AG08395 (cell line): ENCODE data around the gene SLC35F6.
"Not testable (repeated sequence)": the region's sequence is repeated elsewhere in the genome, so short reads cannot be mapped to it uniquely, and the experiment has no call there.

Experiments used
- DNase-seq: peaks from one replicate; pipeline ENCODE4 v3.0.0; 2012; ENCODE audit warnings: mixed read lengths, low spot score

SLC35F6 gene

DNA sequence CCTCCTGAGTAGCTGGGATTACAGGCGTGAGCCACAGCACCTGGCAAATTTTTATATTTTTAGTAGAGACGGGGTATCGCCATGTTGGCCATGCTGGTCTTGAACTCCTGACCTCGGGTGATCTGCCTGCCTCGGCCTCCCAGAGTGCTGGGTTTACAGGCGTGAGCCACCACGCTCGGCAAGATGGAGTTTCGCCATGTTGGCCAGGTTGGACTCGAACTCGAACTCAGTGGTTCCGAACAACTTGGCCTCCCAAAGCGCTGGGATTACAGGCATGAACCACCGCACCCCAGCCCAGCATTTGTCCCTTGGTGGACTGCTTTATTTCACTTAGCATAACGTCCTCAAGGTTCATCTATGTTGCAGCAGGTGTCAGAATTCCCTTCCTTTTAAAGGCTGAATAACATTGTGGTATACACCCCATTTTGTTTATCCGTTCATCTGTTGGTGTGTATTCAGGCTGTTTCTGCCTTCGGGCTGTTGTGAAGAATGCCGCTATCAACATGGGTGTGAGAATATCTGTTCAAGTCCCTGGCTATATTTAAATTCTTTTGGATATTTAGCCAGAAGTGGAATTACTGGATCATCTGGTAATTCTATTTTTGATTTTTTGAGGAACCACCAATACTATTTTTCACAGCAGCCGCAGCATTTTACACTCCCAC lies 20.6 kb downstream of the SLC35F6 start:
- no peak for DNase-seq

DNA sequence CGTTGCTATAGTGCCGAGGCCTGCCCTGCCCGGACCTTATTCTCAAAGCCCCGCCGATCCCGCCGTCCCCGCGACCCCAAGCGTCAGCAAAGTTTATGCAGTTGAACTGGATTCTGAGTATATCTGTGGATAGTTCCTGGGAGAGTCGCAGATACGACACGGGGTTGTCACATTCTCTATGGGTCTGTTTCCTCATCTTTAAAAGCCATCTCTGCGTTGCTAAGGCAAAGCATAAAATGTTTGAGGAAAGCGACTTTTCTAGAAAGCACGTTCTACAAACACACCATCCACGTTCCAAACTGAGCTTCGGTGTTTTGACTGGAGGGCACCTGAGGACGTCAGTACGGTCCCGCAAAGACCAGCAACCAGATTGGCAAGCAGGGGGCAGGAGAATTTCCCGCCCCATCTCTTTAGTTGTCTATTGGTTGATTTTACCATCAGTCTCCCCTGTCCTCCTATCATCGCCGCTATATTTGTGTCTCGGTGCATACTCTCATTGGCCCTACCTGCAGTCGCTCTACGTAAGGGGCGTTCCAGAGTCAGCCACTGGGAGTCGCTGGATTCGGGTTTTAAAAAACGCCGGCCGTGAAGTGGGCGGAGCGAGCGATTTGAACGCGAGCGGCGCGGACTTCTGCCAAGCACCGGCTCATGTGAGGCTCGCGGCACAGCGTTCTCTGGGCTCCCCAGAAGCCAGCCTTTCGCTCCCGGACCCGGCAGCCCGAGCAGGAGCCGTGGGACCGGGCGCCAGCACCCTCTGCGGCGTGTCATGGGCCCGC lies 21.5 kb downstream of the SLC35F6 start, which contains the start of gene CENPA:
Gene CENPA (plus strand): TSS at position 626 of the 776 bp plus-strand sequence. CDS start 141 bp downstream, at position 767.
- peak; percentile 100 for DNase-seq

DNA sequence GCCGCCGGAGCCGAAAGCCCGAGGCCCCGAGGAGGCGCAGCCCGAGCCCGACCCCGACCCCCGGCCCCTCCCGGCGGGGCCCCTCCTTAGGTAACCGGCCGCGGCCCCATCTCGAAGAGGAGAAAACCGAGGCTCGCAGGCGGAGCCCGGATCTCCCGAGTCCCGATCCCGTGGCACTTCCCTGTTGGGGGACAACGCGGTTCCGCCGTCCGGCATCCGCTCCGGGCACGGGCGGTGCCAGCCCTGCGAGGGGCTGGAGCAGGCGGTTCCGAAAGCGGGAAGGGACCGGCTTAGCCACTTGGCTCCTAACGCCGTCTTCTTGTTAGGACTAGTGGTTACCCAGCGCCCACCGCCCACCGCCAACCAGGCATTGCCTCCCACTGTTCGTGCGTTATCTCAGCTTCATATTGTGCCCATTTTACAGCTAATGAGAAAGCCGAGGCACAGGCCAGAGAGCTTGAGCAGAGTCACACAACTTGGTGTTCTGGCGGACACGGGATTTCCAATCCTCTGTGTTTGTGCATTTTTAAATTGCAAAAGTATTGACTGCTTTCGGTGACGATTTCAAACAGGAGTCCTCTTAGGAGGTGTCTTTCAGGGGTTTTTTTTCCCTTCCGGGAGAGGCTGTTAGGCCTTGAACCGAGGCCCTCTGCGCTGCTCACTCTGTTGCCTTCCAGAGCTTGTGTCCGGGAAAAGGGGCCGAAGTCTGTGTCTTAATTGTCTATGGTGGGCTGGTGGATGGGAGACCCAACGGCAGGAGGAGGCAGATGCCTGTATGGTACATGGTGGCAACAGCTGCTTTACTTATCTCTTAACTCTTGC lies 22.3 kb downstream of the SLC35F6 start:
- DNase-seq: peak; percentile 15

DNA sequence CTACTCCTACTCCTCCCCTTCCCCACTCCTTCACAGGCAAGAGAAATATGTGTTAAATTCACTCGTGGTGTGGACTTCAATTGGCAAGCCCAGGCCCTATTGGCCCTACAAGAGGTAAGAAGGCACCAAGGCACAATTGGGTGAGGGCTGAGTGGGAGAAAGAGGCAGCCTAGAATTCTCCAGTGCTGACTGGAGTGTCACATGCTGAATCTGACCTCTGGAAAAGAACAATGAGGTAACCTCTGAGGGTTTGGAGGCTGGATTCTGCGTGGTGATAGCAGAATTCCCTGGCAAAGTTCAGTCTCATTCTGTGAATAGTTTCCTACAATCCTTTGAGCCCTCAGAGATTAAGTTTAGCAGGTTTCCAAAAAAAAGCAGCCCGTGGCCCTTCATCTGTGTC lies 28.6 kb downstream of the SLC35F6 start:
- DNase-seq: no peak

DNA sequence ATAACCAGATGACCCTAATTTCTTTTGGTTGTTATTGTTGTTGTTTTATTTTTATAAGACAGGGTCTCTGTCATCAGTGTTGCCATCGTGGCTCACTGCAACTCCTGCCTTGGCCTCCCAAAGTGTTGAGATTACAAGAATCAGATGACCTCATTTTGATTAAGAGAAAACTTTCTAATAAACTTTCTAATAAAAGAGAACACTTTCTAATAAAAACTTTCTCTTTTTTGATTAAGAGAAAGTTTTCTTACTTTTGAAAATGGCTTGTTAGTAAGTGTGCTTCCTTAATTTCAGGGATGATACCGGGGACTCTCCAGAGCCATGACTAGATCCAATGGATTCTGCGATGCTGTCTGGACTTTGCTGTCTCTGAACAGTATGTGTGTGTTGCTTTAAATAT lies 29.4 kb downstream of the SLC35F6 start:
- DNase-seq: no peak

DNA sequence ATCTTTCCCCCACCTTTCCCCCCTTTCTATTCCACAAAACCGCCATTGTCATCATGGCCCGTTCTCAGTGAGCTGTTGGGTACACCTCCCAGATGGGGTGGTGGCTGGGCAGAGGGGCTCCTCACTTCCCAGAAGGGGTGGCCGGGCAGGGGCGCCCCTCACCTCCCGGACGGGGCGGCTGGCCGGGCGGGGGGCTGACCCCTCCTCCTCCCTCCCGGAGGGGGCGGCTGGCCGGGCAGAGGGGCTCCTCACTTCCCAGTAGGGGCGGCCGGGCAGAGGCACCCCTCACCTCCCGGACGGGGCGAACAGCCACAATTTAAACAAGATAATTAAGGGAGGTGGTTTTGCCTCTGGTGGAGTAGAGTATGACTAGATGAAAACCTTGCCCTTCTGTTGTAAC lies 31.1 kb downstream of the SLC35F6 start:
- DNase-seq: not testable (repeated sequence)

DNA sequence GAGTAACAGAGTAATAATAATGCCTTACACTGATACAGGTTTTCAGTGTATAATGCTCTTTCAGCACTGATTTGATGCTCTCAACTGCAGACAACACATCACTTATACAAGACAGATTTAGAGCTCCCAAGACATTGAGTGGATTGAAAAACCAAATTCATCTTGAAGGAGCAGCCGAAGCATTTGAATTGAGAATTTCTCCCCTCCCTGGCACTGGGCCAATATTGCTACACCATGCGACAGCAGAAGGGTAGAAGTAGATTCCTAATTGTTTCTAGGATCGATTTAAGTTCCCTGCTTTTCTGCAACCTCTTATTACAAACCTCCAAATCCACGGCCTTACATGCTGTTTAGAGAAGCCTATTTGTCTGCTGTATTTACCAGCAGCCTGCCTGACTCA lies 37.2 kb downstream of the SLC35F6 start:
- no peak for DNase-seq

DNA sequence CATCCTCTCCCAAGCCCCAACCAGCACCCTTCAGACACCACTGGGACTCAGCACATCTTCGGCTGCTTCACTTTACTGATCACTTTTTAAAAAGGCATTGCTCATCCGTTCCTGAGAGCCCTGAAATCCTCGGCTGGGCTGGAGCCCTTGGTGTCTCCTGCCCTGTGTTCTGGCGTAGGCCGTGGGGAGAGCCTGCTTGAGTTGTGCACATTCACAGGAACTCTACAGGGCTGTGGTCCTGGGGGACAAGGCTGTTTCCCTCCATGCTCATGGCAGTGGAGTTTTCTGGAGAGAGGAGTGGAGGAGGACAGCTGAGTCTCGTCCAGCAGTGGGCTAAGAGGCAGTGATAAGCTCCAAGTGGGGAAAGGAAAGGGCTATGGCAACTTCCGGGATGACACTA lies 37.7 kb downstream of the SLC35F6 start:
- DNase-seq: no peak

DNA sequence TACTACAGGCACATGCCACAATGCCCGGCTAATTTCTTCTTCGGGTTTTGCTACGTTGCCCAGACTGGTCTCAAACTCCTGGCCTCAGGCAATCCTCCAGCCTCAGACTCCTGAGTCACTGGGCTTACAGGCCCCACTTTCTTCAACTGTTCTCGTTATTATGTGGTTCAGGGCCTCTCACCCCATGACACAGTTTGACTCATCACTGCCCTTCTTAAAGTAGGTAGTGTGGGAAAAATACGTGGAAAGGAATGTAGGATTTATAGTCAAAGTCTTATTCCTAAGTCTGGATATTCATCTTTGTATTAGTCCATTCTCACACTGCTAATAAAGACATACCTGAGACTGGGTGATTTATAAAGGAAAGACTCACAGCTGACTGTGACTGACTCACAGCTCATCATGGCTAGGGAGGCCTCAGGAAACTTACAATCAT lies 41.2 kb downstream of the SLC35F6 start:
- peak; percentile 67 for DNase-seq

DNA sequence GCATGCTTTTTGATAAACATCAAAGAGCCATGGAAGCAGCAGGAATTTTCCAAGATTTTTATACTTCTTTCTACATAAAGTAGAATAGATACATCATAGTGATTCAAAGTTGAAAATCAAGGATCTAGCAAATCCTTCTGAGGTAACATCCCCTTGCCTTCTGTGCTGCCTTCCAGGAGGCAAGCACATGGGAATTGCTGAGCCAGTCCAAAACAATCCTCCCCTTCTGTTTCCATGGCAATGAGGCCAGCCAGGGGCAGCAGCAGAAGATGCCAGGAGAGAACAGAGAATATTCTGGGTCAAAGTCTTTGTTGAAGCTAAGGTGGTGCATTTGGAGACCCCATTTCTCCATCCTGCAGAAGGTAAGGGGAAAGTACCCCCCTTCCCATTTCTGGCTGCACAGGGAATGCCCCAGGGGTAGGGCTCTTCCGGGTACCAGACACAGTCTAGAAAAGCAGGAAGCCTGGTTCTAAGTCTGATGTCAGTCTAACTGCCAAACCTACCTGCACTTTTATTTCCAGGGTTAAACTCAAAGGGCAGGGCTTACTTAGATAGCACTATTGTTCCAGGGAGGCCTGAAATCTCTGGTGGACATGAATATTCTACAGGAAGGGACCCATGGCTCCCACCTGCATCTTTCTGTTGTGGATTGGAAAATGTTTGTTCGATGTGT lies 43.8 kb downstream of the SLC35F6 start:
- peak; percentile 41 for DNase-seq

DNA sequence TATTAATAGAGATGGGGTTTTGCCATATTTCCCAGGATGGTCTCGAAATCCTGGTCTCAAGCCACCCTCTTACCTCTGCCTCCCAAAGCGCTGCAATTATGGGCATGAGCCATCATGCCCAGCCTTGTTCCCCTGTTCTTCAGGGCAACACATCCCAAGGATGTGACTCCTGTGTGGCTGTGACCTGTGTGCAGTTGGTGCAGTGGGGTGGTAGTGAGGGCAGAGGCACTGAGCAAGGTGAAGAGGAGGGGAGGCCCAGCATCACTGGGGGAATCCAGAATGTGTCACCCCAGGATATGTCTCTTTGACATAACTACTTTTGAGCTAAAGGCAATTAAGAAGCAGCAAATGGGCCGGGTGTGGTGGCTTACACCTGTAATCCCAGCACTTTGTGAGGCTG lies 45.1 kb downstream of the SLC35F6 start:
- no peak for DNase-seq

DNA sequence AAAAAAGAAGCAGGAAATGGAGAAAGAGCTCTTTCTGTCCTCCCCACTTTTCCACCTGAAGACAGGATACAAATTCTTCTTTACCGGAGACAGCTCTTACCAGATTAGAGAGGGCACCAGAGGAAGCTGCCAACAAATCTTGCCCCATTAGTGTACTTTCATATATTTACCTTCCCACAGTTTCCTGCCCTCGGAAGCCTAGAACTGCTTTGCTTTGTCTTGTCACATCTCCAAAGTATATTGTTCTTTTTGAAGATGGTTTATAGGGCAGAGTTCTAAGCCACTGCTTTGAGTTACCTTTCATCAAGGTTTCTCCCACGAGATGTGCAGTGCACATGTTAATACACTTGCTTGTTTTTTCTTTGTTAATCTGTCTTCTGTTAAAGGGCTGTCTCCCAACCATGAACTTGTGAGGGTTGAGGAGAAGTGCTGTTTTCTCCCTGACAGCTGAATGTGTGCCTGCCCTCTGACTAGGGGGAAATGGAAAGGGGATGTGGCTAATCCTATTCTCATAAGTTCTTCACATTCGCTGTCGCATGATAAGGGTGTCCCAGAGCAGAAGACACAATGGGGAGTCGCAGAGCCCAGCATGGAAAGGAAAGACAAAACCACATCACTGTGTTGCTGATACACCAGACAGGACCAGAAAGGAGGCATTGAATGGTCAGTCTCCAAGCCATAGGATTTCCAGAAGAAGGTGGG lies 45.9 kb downstream of the SLC35F6 start:
- no peak for DNase-seq

DNA sequence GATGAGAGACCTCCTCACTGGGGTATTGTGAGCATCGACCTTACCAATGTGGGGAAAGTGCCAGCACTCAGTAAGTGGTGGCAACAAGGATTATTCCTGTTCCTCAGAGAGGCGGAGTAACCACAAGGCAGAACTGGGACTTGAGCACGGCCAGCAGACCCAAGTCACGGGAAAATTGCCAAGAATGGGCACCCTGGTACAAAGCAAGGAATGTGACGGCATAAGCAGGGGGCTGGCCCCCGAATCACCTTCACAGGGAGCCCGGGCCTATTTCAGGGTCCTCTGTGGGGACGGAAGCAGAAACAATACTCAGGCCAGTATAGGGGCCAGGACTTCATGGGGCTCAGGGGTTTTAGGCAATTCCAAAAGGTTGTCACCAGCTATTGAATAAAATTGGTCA lies 47.2 kb downstream of the SLC35F6 start:
- no peak for DNase-seq

DNA sequence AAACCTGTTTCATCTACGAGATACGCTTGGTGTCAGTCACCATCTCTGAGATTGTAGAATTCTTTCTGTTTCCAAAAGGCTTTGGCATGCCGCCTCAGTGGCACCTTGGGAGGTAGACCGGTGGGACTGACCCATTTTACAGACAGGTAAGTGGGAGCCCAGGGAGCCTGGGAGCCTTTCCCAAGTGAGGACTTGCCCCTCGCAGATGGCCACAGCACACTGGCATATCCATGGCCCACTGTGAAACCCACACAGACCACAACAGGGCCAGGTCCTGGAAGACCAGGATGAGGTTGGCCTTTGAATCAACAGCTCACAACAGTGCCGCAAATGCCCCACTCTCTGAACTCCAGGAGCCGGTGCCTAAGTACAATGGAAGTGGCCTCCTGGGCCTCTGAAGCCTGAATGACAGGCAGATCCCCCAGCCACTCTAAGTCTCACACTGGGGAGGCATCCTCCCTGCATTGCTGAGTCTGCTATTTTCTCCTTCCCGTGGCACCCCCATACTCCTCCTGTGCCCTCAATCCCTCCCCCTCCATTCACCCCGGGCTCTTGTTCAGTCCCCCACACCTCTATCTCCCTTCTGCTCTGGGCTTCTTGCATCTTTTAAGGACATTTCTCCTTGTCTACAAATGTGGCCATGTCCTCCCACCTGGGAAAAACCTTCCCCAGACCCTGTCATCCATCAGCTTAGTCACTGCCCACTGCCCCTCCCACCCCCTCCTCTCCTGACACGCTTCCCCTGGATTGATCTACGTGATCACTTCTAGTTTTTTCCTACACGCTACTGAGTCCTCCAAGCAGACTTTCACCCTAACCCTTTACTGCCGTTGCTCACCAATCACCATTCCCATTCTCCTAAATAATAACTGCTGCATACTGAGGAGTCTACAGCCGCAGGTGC lies 48.0 kb downstream of the SLC35F6 start:
- no peak for DNase-seq

DNA sequence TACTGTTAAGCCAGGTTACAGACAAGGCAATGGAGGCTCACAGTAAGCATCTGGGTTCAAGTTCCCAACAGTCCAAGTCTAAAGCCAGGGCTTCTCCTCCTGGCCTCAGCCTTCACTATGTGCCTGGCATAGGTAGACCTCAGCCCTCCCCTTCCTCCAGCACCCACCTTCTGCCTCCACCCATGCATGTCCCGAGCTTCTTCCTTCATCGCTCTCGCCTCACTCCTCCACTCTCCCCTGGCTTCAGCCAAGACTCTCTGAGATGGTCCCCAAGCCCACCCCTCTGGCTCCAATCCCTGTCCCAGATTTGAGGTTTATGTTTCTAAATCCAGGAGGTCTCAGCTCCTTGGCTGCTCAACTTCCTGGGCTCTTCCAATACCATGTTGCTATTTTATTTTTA lies 48.6 kb downstream of the SLC35F6 start:
- no peak for DNase-seq

DNA sequence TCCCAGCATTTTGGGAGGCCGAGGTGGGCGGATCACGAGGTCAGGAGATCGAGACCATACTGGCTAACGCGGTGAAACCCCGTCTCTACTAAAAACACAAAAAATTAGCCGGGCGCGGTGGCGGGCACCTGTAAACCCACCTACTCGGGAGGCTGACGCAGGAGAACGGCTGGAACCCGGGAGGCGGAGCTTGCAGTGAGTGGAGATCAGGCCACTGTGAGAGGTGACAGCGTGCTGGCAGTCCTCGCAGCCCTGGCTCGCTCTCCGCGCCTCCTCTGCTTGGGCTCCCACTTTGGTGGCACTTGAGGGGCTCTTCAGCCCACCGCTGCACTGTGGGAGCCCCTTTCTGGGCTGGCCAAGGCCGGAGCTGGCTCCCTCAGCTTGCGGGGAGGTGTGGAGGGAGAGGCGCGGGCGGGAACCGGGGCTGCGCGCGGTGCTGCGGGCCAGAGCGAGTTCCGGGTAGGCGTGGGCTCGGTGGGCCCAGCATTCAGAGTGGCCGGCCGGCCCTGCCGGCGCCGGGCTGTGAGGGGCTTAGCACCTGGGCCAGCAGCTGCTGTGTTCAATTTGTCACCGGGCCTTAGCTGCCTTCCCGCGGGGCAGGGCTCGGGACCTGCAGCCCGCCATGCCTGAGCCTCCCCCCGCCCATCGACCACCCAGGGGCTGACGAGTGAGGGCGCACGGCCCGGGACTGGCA lies 50.1 kb downstream of the SLC35F6 start:
- not testable (repeated sequence) for DNase-seq

DNA sequence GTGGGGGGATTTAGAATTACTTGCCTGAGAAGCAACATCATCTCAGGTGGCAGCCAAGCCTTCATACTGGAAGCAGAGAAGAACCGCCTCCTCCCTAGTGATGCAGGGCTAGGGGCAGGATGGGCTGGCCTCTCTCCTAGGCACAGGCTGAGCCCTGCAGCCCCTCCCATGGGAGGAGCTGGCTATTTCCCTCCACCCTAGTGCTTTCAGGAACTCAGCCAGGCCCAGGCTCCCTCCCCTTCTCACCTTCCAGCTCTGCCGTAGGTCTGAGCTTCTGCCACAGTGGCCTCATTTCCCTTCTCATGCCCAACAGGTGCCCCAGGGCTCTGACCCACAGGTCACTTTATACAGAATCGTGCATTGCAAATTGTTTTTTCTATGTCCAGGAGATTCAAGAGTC lies 52.8 kb downstream of the SLC35F6 start:
- DNase-seq: no peak

DNA sequence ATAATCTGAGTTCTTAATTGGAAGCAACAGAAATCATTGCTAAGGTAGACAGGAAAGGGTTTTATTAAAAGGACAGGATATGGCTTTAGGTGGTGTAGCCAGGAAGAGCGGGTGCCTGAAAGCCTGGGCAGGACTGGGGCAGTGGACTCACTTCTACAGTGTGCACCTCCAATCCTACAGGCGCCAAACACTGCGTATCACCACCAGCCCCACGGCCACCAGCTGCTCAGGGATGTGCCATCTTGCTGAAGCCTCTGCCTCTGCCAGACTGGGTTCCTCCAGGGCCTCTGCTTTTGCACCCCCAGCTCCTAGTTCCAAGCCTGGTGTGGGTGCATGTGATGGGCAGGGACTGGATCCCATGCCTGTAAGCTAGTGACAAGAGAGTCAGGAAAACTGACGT lies 54.2 kb downstream of the SLC35F6 start:
- no peak for DNase-seq

DNA sequence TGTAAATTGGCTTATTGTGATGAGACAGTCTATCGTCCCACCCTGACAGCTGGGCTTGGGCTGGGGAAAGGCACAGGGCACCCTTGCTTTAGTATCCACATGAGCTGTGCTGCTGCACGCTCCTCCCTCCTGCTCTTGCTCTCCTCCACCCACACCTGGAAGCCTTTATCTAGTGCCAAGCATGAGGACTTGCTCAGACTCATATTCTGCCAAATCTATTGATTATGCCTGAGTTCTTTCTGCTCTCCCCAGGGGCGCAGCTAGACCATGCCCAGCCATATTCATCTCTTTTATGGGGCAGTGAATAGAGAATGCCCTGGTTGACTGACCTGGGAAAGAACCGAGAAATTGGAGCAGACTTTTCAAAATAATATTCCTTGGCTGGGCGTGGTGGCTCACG lies 54.9 kb downstream of the SLC35F6 start:
- DNase-seq: no peak

DNA sequence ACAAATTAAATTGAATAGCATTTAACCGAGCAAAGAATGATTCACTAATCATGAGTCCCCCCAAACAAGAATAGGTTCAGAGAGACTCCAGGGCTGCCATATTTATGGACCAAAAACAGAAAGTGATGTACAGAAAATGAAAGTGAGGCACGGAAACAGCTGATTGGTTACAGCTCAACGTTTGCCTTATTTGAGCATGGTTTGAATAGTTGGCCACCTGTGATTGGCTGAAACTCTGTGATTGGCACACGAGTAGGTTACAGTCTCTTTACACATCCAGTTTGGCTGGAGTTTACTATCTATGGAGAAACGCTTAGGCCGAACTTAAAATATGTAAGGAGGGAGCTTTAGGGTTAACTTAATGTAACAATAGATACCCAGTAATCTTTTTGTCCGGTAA lies 56.8 kb downstream of the SLC35F6 start:
- DNase-seq: no peak
